RCC 7860 (cell line): ENCODE results near the gene SRSF6.
"Not testable (repeated sequence)": the region's sequence is repeated elsewhere in the genome, so short reads cannot be mapped to it uniquely, and the experiment has no call there.

Experiments
- DNase-seq: peaks from one replicate; pipeline ENCODE4 v3.0.0-alpha.2; 2015; ENCODE audit warnings: low spot score
- FAIRE-seq: peaks from 2 replicates; lab custom pipeline; 2012; peaks lifted over from hg19 to GRCh38; lab: Jason Lieb, UNC

Gene SRSF6

GRCh38 chr20:43448431-43448747 is 9.3 kb upstream of the SRSF6 start:
- FAIRE-seq = not testable (repeated sequence)

GRCh38 chr20:43448748-43449535 is 8.8 kb upstream of the SRSF6 start:
- DNase-seq = peak; percentile 26

More at GRCh38 chr20:43448431-43448747, 9.3 kb upstream of the SRSF6 start:
- not testable (repeated sequence) for DNase-seq

GRCh38 chr20:43450841-43451799 is 6.6 kb upstream of the SRSF6 start:
- FAIRE-seq (no peak), DNase-seq (no peak)

More at GRCh38 chr20:43448748-43449535, 8.8 kb upstream of the SRSF6 start:
- FAIRE-seq = no peak

- FAIRE-seq = no peak
Observed at GRCh38 chr20:43452404-43453126, 5.1 kb upstream of the SRSF6 start.

GRCh38 chr20:43456252-43456651 is 1.4 kb upstream of the SRSF6 start:
- not testable (repeated sequence) for FAIRE-seq, DNase-seq

More at GRCh38 chr20:43452404-43453126, 5.1 kb upstream of the SRSF6 start:
- DNase-seq = no peak

- DNase-seq = peak; percentile 85
- FAIRE-seq = peak; percentile 67
Observed at GRCh38 chr20:43456809-43457639, 672 bp upstream of the SRSF6 start.

GRCh38 chr20:43458422-43458924 is 777 bp downstream of the SRSF6 start:
- FAIRE-seq = no peak
- DNase-seq = no peak

GRCh38 chr20:43459022-43459942 is 1.6 kb downstream of the SRSF6 start:
- no peak for DNase-seq
- FAIRE-seq = no peak

GRCh38 chr20:43460172-43460829 is 2.6 kb downstream of the SRSF6 start:
- FAIRE-seq (no peak), DNase-seq (no peak)

- FAIRE-seq (no peak), DNase-seq (no peak)
Observed at GRCh38 chr20:43460830-43461200, 3.1 kb downstream of the SRSF6 start.

GRCh38 chr20:43461894-43462659 is 4.4 kb downstream of the SRSF6 start:
- no peak for DNase-seq
- FAIRE-seq = no peak

GRCh38 chr20:43462660-43463526 is 5.2 kb downstream of the SRSF6 start:
- FAIRE-seq = no peak

GRCh38 chr20:43463527-43464218 is 6.0 kb downstream of the SRSF6 start:
- FAIRE-seq = no peak

More at GRCh38 chr20:43462660-43463526, 5.2 kb downstream of the SRSF6 start:
- no peak for DNase-seq

GRCh38 chr20:43464219-43464790 is 6.6 kb downstream of the SRSF6 start:
- FAIRE-seq = no peak
- no peak for DNase-seq

More at GRCh38 chr20:43463527-43464218, 6.0 kb downstream of the SRSF6 start:
- no peak for DNase-seq

- DNase-seq (no peak), FAIRE-seq (no peak)
Observed at GRCh38 chr20:43465625-43465943, 7.9 kb downstream of the SRSF6 start.

GRCh38 chr20:43467589-43467988 is 9.9 kb downstream of the SRSF6 start:
- FAIRE-seq (no peak), DNase-seq (no peak)
